Activated CD8-positive, alpha-beta memory T cell treated with anti-CD3 and anti-CD28 coated beads, Interleukin-2, amount 10 ng/mL, durations not matched to agents 7 days and 5 days (primary cell): ENCODE results near the gene BCLAF1. TPM values are rescaled to one million over a fixed set of nuclear protein-coding genes. Genes with fewer than 3 reads are reported as not detected.

Source experiments
- ATAC-seq: fragments of 150-1000 bp; cut with Tn5 transposase; one replicate; pipeline ENCODE4 v1.10.0; 2021; ENCODE audit warnings: moderate library complexity
- CTCF ChIA-PET: fragments of 350-600 bp; sonication (Branson Sonifier 250); formaldehyde crosslinking; loops from one replicate; lab custom pipeline; 2021; ENCODE audit warnings: antibody characterized with exemption; lab: Charles Lee
- DNase-seq: peaks from one replicate; pipeline ENCODE4 v3.0.0-alpha.2; 2020
- H3K27ac Mint-ChIP-seq: one replicate; pipeline ENCODE4 v1.8.0; 2021; ENCODE audit warnings: mild to moderate bottlenecking, mixed read lengths
- H3K27me3 Mint-ChIP-seq: one replicate; pipeline ENCODE4 v1.8.0; 2021; ENCODE audit warnings: mixed read lengths
- H3K36me3 Mint-ChIP-seq: one replicate; pipeline ENCODE4 v1.8.0; 2021; ENCODE audit warnings: mild to moderate bottlenecking, mixed read lengths
- H3K4me1 Mint-ChIP-seq: one replicate; pipeline ENCODE4 v1.8.0; 2021; ENCODE audit warnings: mixed read lengths
- H3K4me3 Mint-ChIP-seq: one replicate; pipeline ENCODE4 v1.8.0; 2021; ENCODE audit warnings: mild to moderate bottlenecking, moderate library complexity, mixed read lengths
- H3K9me3 Mint-ChIP-seq: one replicate; pipeline ENCODE4 v1.8.0; 2022; ENCODE audit warnings: low read depth, mixed read lengths
- total RNA-seq, 2 experiments: library from RNA; stranded (reverse); gene quantifications; one replicate each; pipeline ENCODE4 v1.2.3, GENCODE V29; 2021

Gene BCLAF1
- total RNA-seq, result 100 to 1,000 TPM; 127 to 179 TPM

GRCh38 chr6:136289579-136290409 lies at the start of gene BCLAF1:
Gene BCLAF1 (minus strand): TSS chr6:136289846. CDS start chr6:136279866, 9,980 bp downstream.
- Mint-ChIP-seq H3K4me1 (peaks cover 38% of the 10 kb centered on the region), H3K27me3 (no peaks in the 10 kb centered on the region), H3K36me3 (peaks cover 25% of the 10 kb centered on the region), H3K9me3 (no peaks in the 10 kb centered on the region), H3K4me3 (peak within 1 kb of the TSS; percentile 95), H3K27ac (peak within 1 kb of the TSS; percentile 98)
- CTCF ChIA-PET, result interaction anchor here (1.0 to 3.2 kb wide), 9 partner anchors 16 to 792 kb away, joined by 3 to 13 read pairs (median 5); partner anchors contain the start of genes AHI1, MAP7 and MTFR2
- DNase-seq (peak; percentile 100), ATAC-seq (peak; percentile 81)

GRCh38 chr6:136338486-136338885 lies 48.8 kb upstream of the BCLAF1 start:
- H3K36me3 Mint-ChIP-seq, result no peaks in the 10 kb centered on the region
- ATAC-seq (no peak), DNase-seq (no peak)
- H3K27ac Mint-ChIP-seq, result no peak overlapping the region
- CTCF ChIA-PET, result no interaction called here
- H3K9me3 Mint-ChIP-seq, result no peaks in the 10 kb centered on the region
- H3K4me1 Mint-ChIP-seq, result no peaks in the 10 kb centered on the region
- H3K27me3 Mint-ChIP-seq, result peaks cover 7% of the 10 kb centered on the region
- no peak overlapping the region for H3K4me3 Mint-ChIP-seq

- Mint-ChIP-seq H3K36me3 (no peaks in the 10 kb centered on the region), H3K4me3 (no peak overlapping the region), H3K27me3 (peaks cover 4% of the 10 kb centered on the region), H3K4me1 (no peaks in the 10 kb centered on the region), H3K9me3 (no peaks in the 10 kb centered on the region), H3K27ac (no peak overlapping the region)
- no peak for DNase-seq
- ATAC-seq, result no peak
- CTCF ChIA-PET, result no interaction called here
Observed at GRCh38 chr6:136337606-136338005, 48.0 kb upstream of the BCLAF1 start.

- ATAC-seq (no peak), DNase-seq (no peak)
- H3K4me3 Mint-ChIP-seq, result no peak overlapping the region
- CTCF ChIA-PET, result no interaction called here
- H3K27ac Mint-ChIP-seq, result no peak overlapping the region
- H3K4me1 Mint-ChIP-seq, result no peaks in the 10 kb centered on the region
- H3K27me3 Mint-ChIP-seq, result peaks cover 4% of the 10 kb centered on the region
- H3K9me3 Mint-ChIP-seq, result no peaks in the 10 kb centered on the region
- H3K36me3 Mint-ChIP-seq, result no peaks in the 10 kb centered on the region
Observed at GRCh38 chr6:136337121-136337520, 47.5 kb upstream of the BCLAF1 start.

- no peaks in the 10 kb centered on the region for H3K4me1 Mint-ChIP-seq
- DNase-seq (no peak), ATAC-seq (no peak)
- H3K4me3 Mint-ChIP-seq, result no peak overlapping the region
- CTCF ChIA-PET, result interaction anchor here (1.0 kb wide), 1 partner anchor 109 kb away, joined by 3 read pairs; no protein-coding TSS in a partner anchor
- H3K27ac Mint-ChIP-seq, result no peak overlapping the region
- no peaks in the 10 kb centered on the region for H3K36me3 Mint-ChIP-seq
- H3K27me3 Mint-ChIP-seq, result peaks cover 4% of the 10 kb centered on the region
- H3K9me3 Mint-ChIP-seq, result no peaks in the 10 kb centered on the region
Observed at GRCh38 chr6:136335736-136336363, 46.2 kb upstream of the BCLAF1 start.

GRCh38 chr6:136334853-136335252 lies 45.2 kb upstream of the BCLAF1 start:
- no peak overlapping the region for H3K4me3 Mint-ChIP-seq
- H3K9me3 Mint-ChIP-seq, result no peaks in the 10 kb centered on the region
- CTCF ChIA-PET, result no interaction called here
- DNase-seq (no peak), ATAC-seq (no peak)
- no peaks in the 10 kb centered on the region for H3K36me3 Mint-ChIP-seq
- H3K27me3 Mint-ChIP-seq, result peaks cover 4% of the 10 kb centered on the region
- H3K4me1 Mint-ChIP-seq, result no peaks in the 10 kb centered on the region
- no peak overlapping the region for H3K27ac Mint-ChIP-seq

GRCh38 chr6:136334465-136334846 lies 44.8 kb upstream of the BCLAF1 start:
- H3K9me3 Mint-ChIP-seq, result no peaks in the 10 kb centered on the region
- no peak for ATAC-seq
- H3K4me3 Mint-ChIP-seq, result no peak overlapping the region
- CTCF ChIA-PET, result no interaction called here
- no peaks in the 10 kb centered on the region for H3K4me1 Mint-ChIP-seq
- no peak for DNase-seq
- H3K27me3 Mint-ChIP-seq, result peaks cover 4% of the 10 kb centered on the region
- H3K36me3 Mint-ChIP-seq, result no peaks in the 10 kb centered on the region
- H3K27ac Mint-ChIP-seq, result no peak overlapping the region

- CTCF ChIA-PET, result no interaction called here
- peaks cover 4% of the 10 kb centered on the region for H3K27me3 Mint-ChIP-seq
- ATAC-seq (no peak), DNase-seq (no peak)
- H3K4me1 Mint-ChIP-seq, result no peaks in the 10 kb centered on the region
- no peaks in the 10 kb centered on the region for H3K36me3 Mint-ChIP-seq
- H3K9me3 Mint-ChIP-seq, result no peaks in the 10 kb centered on the region
- H3K27ac Mint-ChIP-seq, result no peak overlapping the region
- no peak overlapping the region for H3K4me3 Mint-ChIP-seq
Observed at GRCh38 chr6:136333824-136334464, 44.3 kb upstream of the BCLAF1 start.

GRCh38 chr6:136331461-136331860 lies 41.8 kb upstream of the BCLAF1 start:
- H3K27me3 Mint-ChIP-seq, result no peaks in the 10 kb centered on the region
- H3K4me3 Mint-ChIP-seq, result no peak overlapping the region
- CTCF ChIA-PET, result interaction anchor here (0.6 kb wide), 1 partner anchor 709 kb away, joined by 3 read pairs; no protein-coding TSS in a partner anchor
- no peak overlapping the region for H3K27ac Mint-ChIP-seq
- no peaks in the 10 kb centered on the region for H3K4me1 Mint-ChIP-seq
- no peaks in the 10 kb centered on the region for H3K36me3 Mint-ChIP-seq
- H3K9me3 Mint-ChIP-seq, result no peaks in the 10 kb centered on the region
- DNase-seq (no peak), ATAC-seq (no peak)

GRCh38 chr6:136330634-136331033 lies 41.0 kb upstream of the BCLAF1 start:
- CTCF ChIA-PET, result interaction anchor here (0.8 kb wide), 1 partner anchor 13 kb away, joined by 3 read pairs; no protein-coding TSS in a partner anchor
- DNase-seq, result no peak
- no peak overlapping the region for H3K4me3 Mint-ChIP-seq
- H3K27ac Mint-ChIP-seq, result no peak overlapping the region
- no peaks in the 10 kb centered on the region for H3K9me3 Mint-ChIP-seq
- no peaks in the 10 kb centered on the region for H3K36me3 Mint-ChIP-seq
- no peaks in the 10 kb centered on the region for H3K27me3 Mint-ChIP-seq
- ATAC-seq, result no peak
- no peaks in the 10 kb centered on the region for H3K4me1 Mint-ChIP-seq

- Mint-ChIP-seq H3K27me3 (no peaks in the 10 kb centered on the region), H3K36me3 (no peaks in the 10 kb centered on the region), H3K4me1 (no peaks in the 10 kb centered on the region), H3K9me3 (no peaks in the 10 kb centered on the region), H3K4me3 (no peak overlapping the region), H3K27ac (no peak overlapping the region)
- DNase-seq (no peak), ATAC-seq (no peak)
- CTCF ChIA-PET, result interaction anchor here (1.0 kb wide), 1 partner anchor 9 kb away, joined by 3 read pairs; no protein-coding TSS in a partner anchor
Observed at GRCh38 chr6:136326038-136326553, 36.5 kb upstream of the BCLAF1 start.

- H3K9me3 Mint-ChIP-seq, result no peaks in the 10 kb centered on the region
- no peaks in the 10 kb centered on the region for H3K4me1 Mint-ChIP-seq
- no peak overlapping the region for H3K27ac Mint-ChIP-seq
- CTCF ChIA-PET, result no interaction called here
- no peak for ATAC-seq
- no peaks in the 10 kb centered on the region for H3K27me3 Mint-ChIP-seq
- H3K36me3 Mint-ChIP-seq, result no peaks in the 10 kb centered on the region
- H3K4me3 Mint-ChIP-seq, result no peak overlapping the region
- DNase-seq, result no peak
Observed at GRCh38 chr6:136324686-136325380, 35.2 kb upstream of the BCLAF1 start.
